ENCODE results near the gene INPP4B. TPM values are rescaled to one million over a fixed set of nuclear protein-coding genes. Genes with fewer than 3 reads are reported as not detected.
A peak's percentile ranks its signal among the peaks of the same experiment; 100 is the strongest.

The INPP4B gene
- total RNA-seq, 2 experiments from 2014 or later: 43.7 to 44.7 TPM

DNA sequence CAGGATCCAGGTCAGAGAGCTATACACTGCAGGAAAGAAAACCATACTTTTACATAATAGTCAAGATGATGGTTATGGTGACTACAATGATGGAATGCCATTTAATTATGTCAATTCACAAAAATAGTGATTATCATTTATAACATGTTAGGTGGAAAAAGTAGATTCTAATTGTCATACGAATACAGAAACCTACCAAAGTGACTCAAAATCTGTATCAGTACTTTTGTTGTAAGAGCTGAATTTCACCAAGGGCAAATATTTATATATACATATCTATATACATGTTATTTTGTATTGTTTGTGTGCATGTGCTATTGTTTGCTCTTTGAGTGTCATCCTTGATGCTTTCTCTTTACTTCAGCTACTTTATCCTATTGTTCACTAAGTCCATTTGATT, 485.4 kb downstream of the INPP4B start:
- CTCF ChIA-PET: no interaction called here
- H3K4me1 Mint-ChIP-seq (ENCODE audit: low read depth): peaks cover 39% of the 10 kb centered on the region
- POLR2A ChIA-PET: no interaction called here
- no peak for DNase-seq
- no peaks in the 10 kb centered on the region for H3K27me3 Mint-ChIP-seq (ENCODE audit: low read depth)
- H3K9me3 Mint-ChIP-seq (ENCODE audit: insufficient read depth): peaks cover 5% of the 10 kb centered on the region
- peaks cover 39% of the 10 kb centered on the region for H3K36me3 Mint-ChIP-seq (ENCODE audit: low read depth)
- H3K27ac Mint-ChIP-seq: no peak overlapping the region
- no peak for ATAC-seq
- H3K4me3 Mint-ChIP-seq: no peak overlapping the region

DNA sequence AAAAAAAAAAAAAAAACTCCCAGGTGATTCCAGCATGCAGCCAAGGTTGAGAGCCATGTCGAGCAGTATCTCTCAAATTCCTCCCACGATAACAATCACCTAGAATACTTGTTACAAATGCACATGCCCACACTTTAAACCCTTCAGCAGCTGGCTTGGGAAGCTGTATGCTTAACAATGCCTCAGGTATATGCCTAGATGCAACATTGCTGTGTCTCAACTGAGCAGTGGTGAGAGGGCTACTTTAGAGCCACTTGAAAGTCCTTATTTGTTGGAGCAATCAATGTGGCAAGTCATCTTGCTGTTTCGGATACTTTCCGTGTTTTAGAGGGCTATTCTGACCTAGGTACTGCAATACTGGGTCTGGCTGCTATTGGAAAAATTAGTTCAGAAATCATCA, 487.4 kb downstream of the INPP4B start:
- Mint-ChIP-seq H3K27me3 (ENCODE audit: low read depth) (no peaks in the 10 kb centered on the region), H3K4me3 (no peak overlapping the region), H3K36me3 (ENCODE audit: low read depth) (peaks cover 40% of the 10 kb centered on the region), H3K9me3 (ENCODE audit: insufficient read depth) (peaks cover 5% of the 10 kb centered on the region), H3K27ac (no peak overlapping the region), H3K4me1 (ENCODE audit: low read depth) (peaks cover 51% of the 10 kb centered on the region)
- ChIA-PET CTCF (interaction anchor here (1.2 kb wide), 1 partner anchor 10 kb away, joined by 3 read pairs; no protein-coding TSS in a partner anchor), POLR2A (no interaction called here)
- ATAC-seq (no peak), DNase-seq (no peak)

DNA sequence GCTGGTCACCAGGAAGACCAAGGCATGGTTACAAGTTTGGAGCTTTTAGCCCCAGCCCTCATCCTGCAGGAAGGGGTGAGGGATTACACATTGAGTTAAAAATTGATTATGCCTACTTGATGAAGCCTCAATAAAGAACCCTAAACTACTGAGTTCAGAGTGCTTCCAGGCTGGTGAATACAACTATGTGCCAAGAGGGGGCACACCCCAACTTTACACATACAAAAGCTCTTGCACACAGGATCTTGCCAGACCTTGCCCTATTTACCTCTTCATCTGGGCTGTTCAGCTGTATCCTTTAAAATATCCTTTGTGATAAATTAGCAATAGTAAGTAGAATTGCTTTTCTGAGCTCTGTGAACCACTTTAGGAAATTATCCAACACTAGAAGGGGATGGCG, 489.3 kb downstream of the INPP4B start:
- no peak overlapping the region for H3K4me3 Mint-ChIP-seq
- H3K4me1 Mint-ChIP-seq (ENCODE audit: low read depth): peaks cover 67% of the 10 kb centered on the region
- no peaks in the 10 kb centered on the region for H3K27me3 Mint-ChIP-seq (ENCODE audit: low read depth)
- H3K36me3 Mint-ChIP-seq (ENCODE audit: low read depth): peaks cover 27% of the 10 kb centered on the region
- DNase-seq (no peak), ATAC-seq (no peak)
- ChIA-PET POLR2A (interaction anchor here (0.5 to 2.4 kb wide), 4 partner anchors 22 to 50 kb away, joined by 3 to 12 read pairs (median 4); no protein-coding TSS in a partner anchor), CTCF (interaction anchor here (0.6 to 9.9 kb wide), 13 partner anchors 10 to 364 kb away, joined by 3 to 157 read pairs (median 4); no protein-coding TSS in a partner anchor)
- H3K27ac Mint-ChIP-seq: peak overlapping the region; percentile 80
- peaks cover under 1% of the 10 kb centered on the region for H3K9me3 Mint-ChIP-seq (ENCODE audit: insufficient read depth)

DNA sequence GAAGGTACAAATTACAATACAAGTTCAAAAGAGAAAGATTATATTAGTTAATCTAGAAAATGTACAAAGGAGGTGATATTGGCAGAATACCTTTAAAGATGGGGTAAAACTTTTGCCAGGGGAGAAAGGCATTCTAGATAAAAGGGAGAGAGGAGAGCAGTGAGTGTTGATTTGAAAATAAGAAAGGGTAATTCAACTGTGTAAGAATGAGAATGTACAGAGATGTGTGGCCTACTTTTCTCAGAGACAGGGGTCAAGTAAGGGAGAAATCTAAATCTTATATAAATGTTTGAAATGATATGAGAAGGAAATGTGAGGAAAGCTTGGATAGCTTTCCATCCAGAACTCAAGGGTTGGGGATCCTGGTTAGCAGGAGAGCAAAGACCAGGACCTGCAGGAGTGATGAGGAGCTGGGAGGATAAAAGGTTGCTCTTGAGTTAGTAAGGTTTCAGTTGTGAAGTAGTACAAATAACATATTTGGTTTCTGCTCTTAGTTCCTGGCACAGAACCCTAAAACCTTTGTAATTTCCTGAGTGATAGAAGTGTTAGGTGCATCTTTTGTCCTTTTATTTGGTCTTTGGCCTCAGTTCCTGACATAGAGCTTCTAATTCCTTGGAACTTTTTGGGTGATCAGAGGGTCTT, 489.9 kb downstream of the INPP4B start:
- Mint-ChIP-seq H3K4me3 (no peak overlapping the region), H3K27me3 (ENCODE audit: low read depth) (no peaks in the 10 kb centered on the region), H3K9me3 (ENCODE audit: insufficient read depth) (no peaks in the 10 kb centered on the region), H3K4me1 (ENCODE audit: low read depth) (peaks cover 67% of the 10 kb centered on the region), H3K36me3 (ENCODE audit: low read depth) (peaks cover 26% of the 10 kb centered on the region), H3K27ac (peak overlapping the region; percentile 80)
- no peak for DNase-seq
- POLR2A ChIA-PET: interaction anchor here (0.8 to 2.4 kb wide), 3 partner anchors 47 to 51 kb away, joined by 4 to 12 read pairs (median 4); no protein-coding TSS in a partner anchor
- CTCF ChIA-PET: interaction anchor here (0.7 to 9.9 kb wide), 17 partner anchors 10 to 364 kb away, joined by 3 to 157 read pairs (median 6); no protein-coding TSS in a partner anchor
- ATAC-seq: no peak

DNA sequence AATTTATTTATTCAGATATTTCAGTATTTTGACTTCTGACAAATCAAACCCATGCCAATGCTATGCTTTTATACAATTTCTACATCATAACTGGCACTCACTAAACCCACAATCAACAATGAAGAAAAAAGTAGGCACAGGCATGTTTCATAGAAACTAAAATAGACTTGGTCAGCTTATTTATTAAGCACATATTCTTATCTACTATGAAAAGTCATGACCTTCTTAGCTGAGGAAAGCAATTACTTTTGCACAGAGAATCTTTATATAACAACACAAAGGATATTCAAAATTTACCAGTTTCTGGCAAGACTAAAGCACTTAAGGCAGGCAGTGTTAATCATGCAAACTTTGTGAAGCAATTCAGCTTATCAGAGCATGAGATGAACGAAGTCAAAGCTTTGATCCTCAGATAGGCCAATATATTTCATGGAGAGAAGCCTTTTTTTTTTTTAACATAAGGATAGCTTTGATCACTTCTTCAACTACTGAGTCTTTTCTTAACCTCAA, 490.6 kb downstream of the INPP4B start:
- POLR2A ChIA-PET: interaction anchor here (0.9 to 2.4 kb wide), 5 partner anchors 13 to 61 kb away, joined by 5 to 12 read pairs (median 9); no protein-coding TSS in a partner anchor
- CTCF ChIA-PET: interaction anchor here (0.8 to 9.9 kb wide), 20 partner anchors 11 to 486 kb away, joined by 3 to 157 read pairs (median 6); no protein-coding TSS in a partner anchor
- DNase-seq (no peak), ATAC-seq (no peak)
- Mint-ChIP-seq H3K27me3 (ENCODE audit: low read depth) (no peaks in the 10 kb centered on the region), H3K27ac (peak overlapping the region; percentile 70), H3K4me1 (ENCODE audit: low read depth) (peaks cover 73% of the 10 kb centered on the region), H3K9me3 (ENCODE audit: insufficient read depth) (no peaks in the 10 kb centered on the region), H3K4me3 (peak overlapping the region; percentile 23), H3K36me3 (ENCODE audit: low read depth) (peaks cover 24% of the 10 kb centered on the region)

- ATAC-seq (peak; percentile 80), DNase-seq (no peak)
- Mint-ChIP-seq H3K36me3 (ENCODE audit: low read depth) (peaks cover 24% of the 10 kb centered on the region), H3K27me3 (ENCODE audit: low read depth) (no peaks in the 10 kb centered on the region), H3K27ac (peak overlapping the region; percentile 70), H3K9me3 (ENCODE audit: insufficient read depth) (no peaks in the 10 kb centered on the region), H3K4me3 (peak overlapping the region; percentile 23), H3K4me1 (ENCODE audit: low read depth) (peaks cover 76% of the 10 kb centered on the region)
- POLR2A ChIA-PET: interaction anchor here (0.6 to 2.4 kb wide), 6 partner anchors 13 to 338 kb away, joined by 3 to 12 read pairs (median 8); no protein-coding TSS in a partner anchor
- CTCF ChIA-PET: interaction anchor here (0.6 to 9.9 kb wide), 25 partner anchors 9 to 486 kb away, joined by 3 to 157 read pairs (median 5); no protein-coding TSS in a partner anchor
These were observed 491.2 kb downstream of the INPP4B start for GRCh38 chr4:142354794-142355420.

DNA sequence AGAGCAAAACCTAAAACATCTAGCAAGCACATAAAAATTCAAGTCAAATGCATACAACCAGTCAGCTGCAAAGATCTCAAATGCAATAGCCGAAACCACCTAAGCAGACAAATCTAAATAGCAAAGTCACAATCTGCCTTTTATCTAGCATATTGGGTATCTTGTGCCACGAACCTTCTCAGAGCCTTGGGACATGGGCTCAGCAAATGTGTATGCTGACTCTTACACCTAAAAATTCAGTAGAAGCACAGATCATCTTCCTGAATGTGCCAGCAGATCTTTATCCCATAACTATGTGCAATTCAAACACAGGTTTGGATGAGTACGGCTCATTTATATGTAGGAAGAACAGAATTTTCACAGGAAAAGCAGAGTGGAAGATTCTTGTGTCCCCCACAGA, 492.1 kb downstream of the INPP4B start:
- ATAC-seq (no peak), DNase-seq (no peak)
- Mint-ChIP-seq H3K27ac (peak overlapping the region; percentile 23), H3K9me3 (ENCODE audit: insufficient read depth) (no peaks in the 10 kb centered on the region), H3K27me3 (ENCODE audit: low read depth) (no peaks in the 10 kb centered on the region), H3K36me3 (ENCODE audit: low read depth) (peaks cover 24% of the 10 kb centered on the region), H3K4me3 (no peak overlapping the region), H3K4me1 (ENCODE audit: low read depth) (peaks cover 75% of the 10 kb centered on the region)
- POLR2A ChIA-PET: interaction anchor here (1.5 to 1.9 kb wide), 2 partner anchors 51 to 63 kb away, joined by 9 to 10 read pairs; no protein-coding TSS in a partner anchor
- CTCF ChIA-PET: interaction anchor here (0.5 to 9.9 kb wide), 23 partner anchors 8 to 477 kb away, joined by 3 to 157 read pairs (median 6); no protein-coding TSS in a partner anchor

- peaks cover 26% of the 10 kb centered on the region for H3K36me3 Mint-ChIP-seq (ENCODE audit: low read depth)
These were observed 492.9 kb downstream of the INPP4B start for GRCh38 chr4:142353149-142353738.

GRCh38 chr4:142352712-142353111, 493.4 kb downstream of the INPP4B start:
- Mint-ChIP-seq H3K4me3 (no peak overlapping the region), H3K27ac (no peak overlapping the region), H3K9me3 (ENCODE audit: insufficient read depth) (no peaks in the 10 kb centered on the region), H3K4me1 (ENCODE audit: low read depth) (peaks cover 73% of the 10 kb centered on the region), H3K36me3 (ENCODE audit: low read depth) (peaks cover 27% of the 10 kb centered on the region), H3K27me3 (ENCODE audit: low read depth) (no peaks in the 10 kb centered on the region)
- ATAC-seq (no peak), DNase-seq (no peak)
- ChIA-PET CTCF (interaction anchor here (0.6 to 9.9 kb wide), 26 partner anchors 9 to 482 kb away, joined by 3 to 157 read pairs (median 4); no protein-coding TSS in a partner anchor), POLR2A (no interaction called here)

More at GRCh38 chr4:142353149-142353738, 492.9 kb downstream of the INPP4B start:
- Mint-ChIP-seq H3K27ac (peak overlapping the region; percentile 50), H3K27me3 (ENCODE audit: low read depth) (no peaks in the 10 kb centered on the region), H3K4me1 (ENCODE audit: low read depth) (peaks cover 74% of the 10 kb centered on the region), H3K4me3 (no peak overlapping the region), H3K9me3 (ENCODE audit: insufficient read depth) (no peaks in the 10 kb centered on the region)
- DNase-seq (no peak), ATAC-seq (no peak)
- ChIA-PET POLR2A (no interaction called here), CTCF (interaction anchor here (0.6 to 9.9 kb wide), 27 partner anchors 9 to 482 kb away, joined by 3 to 157 read pairs (median 4); no protein-coding TSS in a partner anchor)

GRCh38 chr4:142351958-142352357, 494.1 kb downstream of the INPP4B start:
- ChIA-PET POLR2A (no interaction called here), CTCF (interaction anchor here (0.9 to 9.9 kb wide), 22 partner anchors 8 to 494 kb away, joined by 3 to 157 read pairs (median 5); partner anchors contain the start of gene INPP4B)
- Mint-ChIP-seq H3K36me3 (ENCODE audit: low read depth) (peaks cover 27% of the 10 kb centered on the region), H3K4me3 (no peak overlapping the region), H3K27ac (no peak overlapping the region), H3K27me3 (ENCODE audit: low read depth) (no peaks in the 10 kb centered on the region), H3K4me1 (ENCODE audit: low read depth) (peaks cover 73% of the 10 kb centered on the region), H3K9me3 (ENCODE audit: insufficient read depth) (no peaks in the 10 kb centered on the region)
- no peak for ATAC-seq
- no peak for DNase-seq

- no peak for ATAC-seq
- peaks cover 71% of the 10 kb centered on the region for H3K4me1 Mint-ChIP-seq (ENCODE audit: low read depth)
- H3K4me3 Mint-ChIP-seq: no peak overlapping the region
- ChIA-PET POLR2A (interaction anchor here (0.7 kb wide), 1 partner anchor 54 kb away, joined by 5 read pairs; no protein-coding TSS in a partner anchor), CTCF (interaction anchor here (0.7 to 9.9 kb wide), 6 partner anchors 14 to 495 kb away, joined by 3 to 157 read pairs (median 6); partner anchors contain the start of gene INPP4B)
- H3K36me3 Mint-ChIP-seq (ENCODE audit: low read depth): peaks cover 26% of the 10 kb centered on the region
- no peaks in the 10 kb centered on the region for H3K27me3 Mint-ChIP-seq (ENCODE audit: low read depth)
- no peak for DNase-seq
- H3K27ac Mint-ChIP-seq: no peak overlapping the region
- no peaks in the 10 kb centered on the region for H3K9me3 Mint-ChIP-seq (ENCODE audit: insufficient read depth)
These were observed 495.2 kb downstream of the INPP4B start for GRCh38 chr4:142350871-142351270.
